Stimulated activated CD4-positive, alpha-beta T cell treated with anti-CD3 and anti-CD28 coated beads, Interleukin-2, amount 100 ng/mL, for 48 hours (primary cell): ENCODE data around the gene RETREG1.
A peak's percentile ranks its signal among the peaks of the same experiment; 100 is the strongest.
"Not testable (repeated sequence)": the region's sequence is repeated elsewhere in the genome, so short reads cannot be mapped to it uniquely, and the experiment has no call there.

Experiments
- DNase-seq, 2 donors: peaks; one replicate each; pipeline ENCODE4 v3.0.0-alpha.2; 2020

The RETREG1 gene

DNA sequence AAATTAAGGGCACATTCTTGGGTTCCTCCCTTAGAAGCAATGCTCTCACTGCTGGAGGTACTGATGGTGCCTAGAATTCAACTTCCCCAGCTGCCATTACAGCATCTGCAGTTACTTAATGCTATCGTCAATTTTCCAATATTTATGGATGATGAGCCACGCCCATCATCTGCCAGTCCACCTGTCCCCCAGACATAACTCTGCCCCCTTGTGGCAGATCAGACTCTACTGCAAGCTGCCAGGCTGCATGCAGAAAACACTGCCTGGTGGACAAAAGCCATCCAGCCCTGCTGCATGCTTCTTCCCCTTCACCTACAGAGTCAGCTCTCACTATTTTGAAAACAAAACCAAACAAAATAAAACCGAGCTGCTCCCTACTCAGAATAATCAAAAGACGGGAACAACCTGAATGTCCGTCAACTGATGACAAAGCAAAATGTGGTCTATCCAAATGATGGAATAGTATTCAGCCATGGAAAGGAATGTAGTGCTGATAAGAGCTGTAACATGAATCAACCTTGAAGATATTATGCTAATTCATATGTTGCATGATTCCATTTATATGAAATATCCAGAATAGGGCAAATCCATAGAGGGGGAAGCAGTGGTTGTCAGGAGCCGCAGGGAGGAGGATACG lies 66.4 kb downstream of the RETREG1 start:
- peak; percentile 40 to 42 for DNase-seq

DNA sequence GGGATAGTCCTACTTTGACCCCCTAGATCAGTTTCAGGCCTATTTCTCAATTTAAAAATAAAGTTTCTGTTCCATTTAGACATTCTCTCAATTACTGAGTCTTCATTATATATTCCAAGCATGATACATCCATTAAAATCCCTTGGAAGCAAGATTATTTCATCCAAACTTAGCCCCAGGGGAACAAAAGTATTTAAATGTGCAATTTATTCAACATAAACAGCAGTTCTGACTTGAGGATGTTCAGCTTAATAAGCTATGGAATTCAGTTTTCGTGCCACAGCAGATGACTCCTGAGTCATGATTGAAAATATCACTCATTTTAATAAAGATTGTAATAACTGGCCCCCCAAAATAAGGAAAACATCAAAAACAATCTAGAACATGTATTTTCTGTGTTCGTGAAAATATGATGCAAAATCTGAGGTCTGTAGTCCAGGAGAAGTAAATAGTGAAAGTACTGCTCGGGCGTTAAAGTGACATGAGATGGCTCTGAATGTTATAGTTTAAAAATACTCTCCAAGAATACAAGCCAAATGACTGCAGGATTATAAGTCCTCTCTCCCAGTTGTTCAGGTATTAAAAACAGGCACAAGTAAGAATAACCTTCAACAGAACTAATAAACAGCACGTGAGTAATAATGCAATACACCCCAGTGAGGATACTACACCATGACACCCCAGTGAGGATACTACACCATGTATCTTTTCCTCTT lies 67.1 kb downstream of the RETREG1 start:
- DNase-seq: no peak

DNA sequence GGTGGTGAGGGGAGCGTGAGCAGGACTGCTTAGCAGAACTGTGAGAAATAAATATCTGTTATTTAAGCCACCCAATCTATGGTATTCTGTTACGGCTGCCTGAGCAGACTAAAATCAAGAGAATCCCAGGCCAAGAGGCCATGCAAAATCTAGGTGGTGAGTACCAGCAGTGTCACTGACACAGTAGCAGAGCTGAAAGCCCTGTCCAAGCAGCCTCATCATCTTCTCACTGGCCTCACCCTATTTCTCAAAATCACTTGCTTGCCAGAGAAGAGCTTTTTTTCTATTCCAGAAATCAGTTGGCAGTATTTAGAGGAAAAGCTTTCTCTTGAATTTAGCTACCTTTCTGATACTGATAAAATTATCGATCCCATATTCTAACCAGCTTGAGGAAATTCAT lies 68.0 kb downstream of the RETREG1 start:
- DNase-seq: no peak

DNA sequence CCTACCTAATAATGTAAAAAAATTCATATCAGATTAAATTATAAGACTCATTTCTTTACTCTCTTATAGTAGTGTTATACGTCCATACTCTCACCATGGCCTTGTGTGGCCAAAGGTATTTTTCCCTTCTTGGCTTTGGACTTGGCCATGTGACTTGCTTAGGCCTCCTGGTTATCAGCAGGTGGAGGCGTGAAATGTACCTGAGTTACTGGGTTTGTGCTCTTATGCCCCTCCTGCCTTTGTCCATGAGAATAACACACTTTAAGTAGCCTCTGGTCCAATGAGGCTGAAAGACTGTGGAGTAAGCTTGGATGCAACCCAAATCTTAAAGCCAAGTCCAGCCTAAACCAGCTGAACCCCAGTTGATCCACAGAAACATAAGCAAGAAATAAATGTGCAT lies 68.7 kb downstream of the RETREG1 start:
- DNase-seq: no peak

DNA sequence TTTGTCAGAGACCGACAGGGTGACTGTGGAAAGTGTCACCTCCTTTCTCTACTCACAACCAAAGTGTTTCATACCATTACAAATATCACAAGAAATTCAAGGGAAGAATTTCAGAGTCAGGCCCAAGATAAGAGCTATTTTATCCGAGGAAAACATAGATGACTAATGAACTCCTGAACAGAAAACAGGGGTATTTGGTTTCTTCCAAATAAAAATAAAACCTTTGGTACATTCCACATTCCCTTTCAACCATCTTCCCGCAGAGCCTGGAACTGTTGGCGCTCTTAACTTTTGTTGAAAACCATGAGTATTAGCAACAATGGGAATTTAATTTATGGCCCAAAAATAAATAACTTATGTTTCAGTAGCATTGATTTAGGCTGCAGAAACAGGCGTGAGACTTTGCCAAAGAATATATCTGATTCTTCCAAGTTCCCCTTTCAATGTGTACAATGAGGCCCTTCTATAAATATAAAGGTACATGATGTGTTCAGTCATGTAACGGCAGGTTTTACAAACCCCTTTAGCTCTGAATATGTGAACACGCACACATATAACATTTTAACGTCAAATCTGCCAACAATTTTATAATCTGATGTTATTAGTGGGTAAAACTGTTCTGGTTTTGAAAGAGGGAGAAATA lies 69.5 kb downstream of the RETREG1 start:
- no peak for DNase-seq

DNA sequence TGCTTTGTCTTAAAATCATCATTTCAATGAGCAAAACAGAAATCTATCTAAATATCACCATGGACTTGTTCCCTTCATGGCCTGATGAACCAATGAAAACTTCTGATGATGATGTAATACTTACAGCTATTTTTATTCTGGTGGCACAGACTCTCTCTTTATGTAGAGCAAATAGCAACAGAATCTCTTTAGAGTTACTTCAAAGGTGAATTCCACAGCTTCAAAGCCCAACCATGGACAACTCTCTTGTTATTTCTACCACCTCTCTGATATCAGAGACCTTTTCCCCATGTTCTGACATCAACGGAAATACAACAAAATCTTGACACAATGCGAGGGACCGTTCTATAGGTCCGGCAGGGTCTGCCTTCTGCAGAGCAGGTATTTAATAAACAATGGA lies 70.1 kb downstream of the RETREG1 start:
- DNase-seq: no peak

DNA sequence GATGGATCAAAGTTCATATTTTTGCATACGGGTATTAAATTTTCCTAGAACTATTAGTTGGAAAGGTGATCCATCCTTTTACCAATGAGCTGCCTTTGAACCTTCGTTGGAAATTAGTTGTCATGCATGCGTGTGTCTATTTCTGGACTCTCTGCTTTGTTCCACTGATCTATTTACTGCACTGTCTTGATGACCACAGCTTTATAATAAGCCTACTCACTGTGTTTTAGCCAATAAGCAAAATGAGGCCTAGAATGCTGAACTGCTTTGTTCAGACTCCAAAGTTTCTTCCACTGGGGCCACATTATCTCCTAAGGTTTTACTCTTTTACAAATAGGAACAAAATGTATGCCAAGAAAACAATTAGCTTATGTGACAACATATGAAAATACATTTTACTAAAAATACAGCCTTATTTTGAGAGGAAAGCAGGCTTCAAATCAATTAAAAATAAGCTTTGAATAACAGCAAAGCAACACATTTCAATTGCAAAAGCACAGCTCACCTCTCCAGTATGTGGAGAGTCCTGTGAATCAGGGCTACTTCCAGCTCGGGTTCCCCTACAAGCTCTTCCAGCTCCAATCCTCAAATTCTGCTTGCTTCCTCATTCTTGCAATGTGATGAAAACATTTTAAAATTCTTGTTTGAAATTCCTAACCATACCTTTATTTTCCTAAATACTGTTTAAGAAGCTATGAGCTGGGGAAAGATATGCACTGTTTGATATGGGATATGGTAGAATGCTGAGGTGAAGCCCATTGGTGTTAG lies 72.0 kb downstream of the RETREG1 start:
- DNase-seq: no peak

DNA sequence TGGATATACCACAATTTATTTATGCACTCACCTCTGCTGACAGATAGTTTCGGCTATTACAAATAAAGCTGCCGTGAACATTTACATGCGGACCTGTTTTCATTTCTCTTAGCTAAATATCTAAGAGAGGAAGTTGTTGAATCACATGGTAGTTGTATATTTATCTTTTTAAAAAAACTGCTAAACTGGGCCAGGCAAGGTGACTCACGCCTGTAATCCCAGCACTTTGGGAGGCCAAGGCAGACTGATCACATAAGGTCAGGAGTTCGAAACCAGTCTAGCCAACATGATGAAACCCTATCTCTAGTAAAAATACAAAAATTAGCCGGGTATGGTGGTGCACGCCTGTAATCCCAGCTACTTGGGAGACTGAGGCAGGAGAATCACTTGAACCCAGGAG lies 73.6 kb downstream of the RETREG1 start:
- not testable (repeated sequence) for DNase-seq

DNA sequence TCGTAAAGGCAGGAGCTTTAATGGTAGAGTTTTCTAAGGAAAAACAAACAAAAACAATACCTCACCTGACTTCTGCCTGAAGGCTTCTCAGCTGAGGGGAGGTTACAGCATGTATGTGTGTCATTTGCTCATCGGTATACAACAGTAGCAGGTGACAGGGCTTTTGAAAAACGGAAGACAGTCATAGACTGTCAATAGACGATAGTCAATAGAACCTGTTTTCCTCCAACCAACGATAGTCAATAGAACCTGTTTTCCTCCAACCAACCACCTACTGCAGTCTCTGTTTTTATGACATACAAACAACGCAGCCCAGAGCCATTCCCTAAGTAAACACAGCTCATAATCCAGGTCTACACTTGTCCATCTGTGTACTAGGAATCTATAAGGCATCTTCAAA lies 74.6 kb downstream of the RETREG1 start:
- no peak for DNase-seq

DNA sequence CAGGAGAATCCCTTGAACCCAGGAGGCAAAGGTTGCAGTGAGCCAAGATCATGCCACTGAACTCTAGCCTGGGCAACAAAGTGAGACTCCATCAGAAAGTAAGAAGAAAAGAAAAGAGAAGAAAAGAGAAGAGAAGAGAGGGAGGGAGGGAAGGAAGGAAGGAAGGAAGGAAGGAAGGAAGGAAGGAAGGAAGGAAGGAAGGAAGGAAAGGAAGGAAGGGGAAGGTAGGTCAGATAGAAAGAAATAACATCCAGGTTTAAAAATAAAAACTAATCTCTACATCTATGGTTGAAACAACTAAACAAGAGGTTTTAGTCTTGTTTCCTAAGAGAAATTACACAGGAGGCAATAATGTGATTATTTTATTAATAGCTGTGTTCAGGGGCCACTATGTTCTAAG lies 75.2 kb downstream of the RETREG1 start:
- not testable (repeated sequence) for DNase-seq

DNA sequence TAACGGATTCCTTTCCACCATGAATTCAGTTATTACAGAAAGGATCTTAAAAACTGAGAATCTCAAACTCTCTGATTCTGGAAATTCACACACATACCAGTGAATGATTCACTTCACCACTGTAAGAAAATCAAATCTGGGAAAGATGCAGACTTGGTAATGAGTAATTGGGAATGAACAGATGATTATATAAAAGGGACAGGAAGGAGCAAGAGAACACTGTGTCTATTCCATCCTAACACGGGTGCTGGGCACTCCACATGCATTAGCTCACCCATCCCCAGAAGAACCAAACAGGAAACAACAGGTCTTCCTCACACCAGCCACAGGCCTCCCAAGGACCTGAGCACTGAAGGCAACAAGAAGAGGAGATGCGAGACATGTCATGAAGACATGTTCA lies 76.4 kb downstream of the RETREG1 start:
- no peak for DNase-seq

DNA sequence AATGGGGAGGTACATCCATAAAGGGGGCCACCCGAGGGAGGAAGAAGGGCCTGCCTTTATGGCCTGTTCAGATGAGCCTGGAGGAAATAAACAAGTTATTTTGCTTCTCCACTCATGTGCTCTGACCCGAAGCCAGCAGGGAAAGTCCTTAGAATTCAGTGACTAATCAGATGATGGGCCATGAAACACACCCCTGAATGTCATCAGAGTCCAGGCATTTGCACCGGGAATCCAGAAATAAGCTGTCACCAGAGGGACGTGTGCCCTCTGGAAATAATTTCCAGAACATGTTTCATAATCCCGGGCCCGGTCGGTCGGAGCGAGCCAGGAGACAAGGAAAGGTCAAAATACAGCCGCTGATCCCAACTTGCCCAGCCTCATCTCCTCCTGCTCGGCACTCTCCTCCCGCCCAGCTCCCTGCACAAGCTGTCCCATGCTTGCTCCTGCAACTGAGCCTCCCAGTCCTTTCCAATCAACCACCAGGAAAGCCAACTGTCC lies 77.6 kb downstream of the RETREG1 start:
- DNase-seq: no peak

DNA sequence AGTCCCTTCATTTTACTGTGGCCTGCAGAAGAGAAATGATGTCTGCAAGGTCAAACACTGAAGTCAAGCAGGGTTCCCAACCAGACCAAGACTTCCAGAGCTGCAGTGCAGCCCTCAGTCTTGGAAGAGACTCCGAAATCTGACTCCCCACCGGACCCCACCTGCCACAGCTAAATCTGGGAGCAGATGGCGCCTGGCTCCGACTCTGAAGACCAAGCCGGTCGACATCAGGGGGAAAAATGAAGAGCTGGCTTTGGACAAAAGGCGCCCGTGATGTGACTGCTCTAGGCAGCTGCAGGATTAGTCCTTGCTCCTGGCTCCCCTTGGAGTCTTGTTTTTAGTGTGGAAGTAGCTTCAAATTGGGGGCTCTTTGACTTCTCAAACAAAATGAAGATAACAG lies 78.8 kb downstream of the RETREG1 start:
- no peak for DNase-seq

DNA sequence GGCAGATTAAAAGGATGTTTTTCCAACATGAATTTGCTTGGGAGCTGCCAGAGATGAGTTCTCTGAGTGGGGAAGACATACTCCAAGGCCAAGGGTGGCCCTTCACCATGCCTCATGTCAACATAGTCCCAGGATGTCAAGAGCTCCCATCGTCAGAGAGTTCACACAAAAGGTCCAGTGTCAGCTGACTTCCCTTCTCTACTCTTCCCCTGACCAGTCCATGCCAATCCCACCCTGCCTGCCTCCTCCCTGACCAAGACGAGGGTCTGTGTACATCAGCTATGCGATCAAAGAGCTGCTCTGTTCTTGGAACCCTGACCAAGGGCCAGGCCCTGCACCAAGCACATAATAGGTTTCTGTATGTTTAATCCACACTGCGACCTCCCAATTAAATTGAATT lies 80.0 kb downstream of the RETREG1 start:
- no peak for DNase-seq

DNA sequence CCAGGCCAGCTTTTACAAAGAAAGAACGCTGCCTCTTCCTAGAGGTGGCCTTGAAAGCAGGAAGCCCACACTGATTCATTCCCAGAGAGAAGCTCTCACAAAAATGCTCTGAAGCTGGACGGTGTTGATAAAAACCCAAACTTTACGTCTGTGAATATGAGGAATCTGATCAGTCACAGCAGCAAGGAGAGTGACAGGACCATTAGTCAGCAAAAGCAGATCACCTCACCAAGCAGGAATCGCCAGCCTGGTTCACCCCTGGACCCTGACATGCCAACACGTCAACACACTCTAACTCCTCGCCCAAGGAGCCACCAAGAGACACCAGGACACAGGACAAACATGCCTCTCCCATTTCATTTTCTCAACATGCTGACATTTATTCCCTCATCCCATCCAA lies 80.6 kb downstream of the RETREG1 start:
- DNase-seq: no peak

DNA sequence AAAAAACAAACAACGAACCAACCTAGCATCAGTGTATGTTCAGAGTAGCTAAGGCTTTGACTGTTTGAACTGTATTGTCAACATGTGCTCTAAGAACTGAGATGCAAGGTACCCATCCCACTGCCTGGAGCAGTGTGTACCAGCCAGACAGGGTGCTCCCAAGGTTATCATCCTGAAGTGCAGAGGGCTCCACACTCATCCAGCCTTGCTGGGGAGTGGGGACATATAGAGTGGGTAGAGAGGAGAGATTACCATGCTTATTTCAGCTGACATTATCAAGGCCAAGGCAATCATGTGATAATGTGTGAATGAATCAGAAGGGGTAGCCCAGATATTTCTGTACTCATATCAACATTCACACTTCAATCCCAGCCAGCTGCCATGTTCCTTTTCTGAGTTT lies 82.5 kb downstream of the RETREG1 start:
- DNase-seq: no peak

DNA sequence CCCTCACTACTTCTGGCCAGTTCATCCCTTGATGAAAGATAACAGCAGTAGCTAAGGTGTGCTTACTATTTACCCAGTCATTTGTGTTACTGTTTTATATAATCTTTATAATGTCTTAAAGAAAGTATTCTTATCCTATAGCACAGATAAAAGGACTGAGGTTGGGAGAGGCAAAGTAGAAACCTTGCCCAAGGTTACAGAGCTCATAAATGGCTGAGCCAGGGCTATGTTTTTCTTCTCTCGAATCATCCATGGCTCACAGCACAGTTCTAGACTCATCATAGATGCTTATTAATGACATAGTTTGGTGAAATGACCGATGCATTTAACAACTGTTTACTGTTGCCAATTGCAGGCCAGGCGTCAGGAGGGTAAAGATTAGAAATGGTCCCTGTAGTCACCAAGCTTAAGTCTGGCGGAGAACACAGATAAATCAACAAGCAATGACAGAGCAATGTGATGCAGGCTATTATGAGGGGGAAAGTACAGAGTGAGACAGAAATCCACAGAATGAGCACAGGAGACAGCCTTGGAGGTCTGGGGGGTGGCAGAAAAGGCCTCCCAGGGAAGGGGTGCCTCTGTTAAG lies 85.6 kb downstream of the RETREG1 start:
- DNase-seq: no peak

DNA sequence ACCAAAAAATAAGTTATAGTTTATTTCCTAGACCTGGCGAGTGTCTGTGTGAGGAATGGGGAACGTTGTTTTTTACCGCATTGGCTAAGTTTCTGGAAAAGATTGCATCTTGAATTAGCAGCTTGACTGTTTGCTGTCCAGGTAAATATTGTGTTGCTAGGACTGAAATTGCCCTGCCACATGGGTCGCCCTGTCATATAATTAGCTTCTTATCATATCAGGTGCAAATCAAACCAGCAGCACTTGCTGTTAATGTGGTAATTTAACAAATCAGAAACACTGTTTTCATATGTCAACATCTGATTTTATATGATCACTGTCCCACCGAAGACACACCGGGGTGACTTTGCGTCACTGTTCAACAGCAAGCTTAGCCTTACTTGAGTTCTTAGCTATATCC lies 87.5 kb downstream of the RETREG1 start:
- no peak for DNase-seq

DNA sequence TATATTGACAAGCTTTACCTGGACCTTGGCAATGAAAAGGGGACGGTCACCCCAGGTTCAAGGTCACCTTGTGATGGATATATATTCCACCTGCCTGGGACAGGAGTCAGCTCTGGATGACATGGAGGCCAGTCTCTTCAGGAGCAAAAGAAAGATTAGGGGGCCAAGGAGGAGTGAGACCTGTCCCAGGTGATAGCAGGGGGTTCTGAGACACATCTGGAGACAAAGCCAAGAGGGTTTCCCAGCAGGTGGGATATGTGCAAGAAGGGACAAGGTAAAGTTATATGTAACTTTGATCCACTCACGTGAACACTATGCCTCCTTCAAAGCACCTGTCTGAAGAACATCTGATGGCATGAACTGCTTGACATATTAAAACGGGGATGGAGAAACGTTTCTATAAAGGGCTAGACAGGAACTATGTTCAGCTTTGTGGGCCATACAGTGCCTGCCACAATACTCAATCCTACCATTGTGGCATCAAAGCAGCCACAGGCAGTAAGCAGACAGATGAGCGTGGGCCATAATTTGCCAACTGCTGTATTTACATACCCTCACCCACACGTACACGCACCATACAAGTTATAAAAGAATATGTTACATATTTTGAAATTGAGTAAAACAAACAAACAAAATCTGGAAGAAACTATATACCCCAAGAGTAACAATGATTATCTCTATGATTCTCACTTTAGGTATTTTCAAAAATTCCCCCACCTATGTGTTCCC lies 88.3 kb downstream of the RETREG1 start:
- no peak for DNase-seq

DNA sequence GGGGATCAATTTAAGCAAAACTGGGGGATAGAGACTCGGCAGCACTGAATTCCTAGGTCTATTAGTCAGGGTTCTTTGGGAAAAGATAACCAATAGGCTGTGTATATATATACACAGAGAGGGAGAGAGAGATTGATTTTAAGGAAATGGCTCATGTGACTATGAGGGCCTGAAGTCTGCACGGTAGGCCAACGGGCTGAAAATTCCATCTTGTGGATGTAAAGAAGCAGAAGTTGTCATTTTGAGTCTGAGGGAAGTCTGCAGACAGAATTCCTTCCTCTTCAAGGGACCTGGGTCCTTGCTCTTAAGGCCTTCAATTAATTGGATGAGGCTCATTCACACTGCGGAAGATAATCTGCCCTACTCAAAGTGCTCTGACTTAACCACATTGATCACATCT lies 91.1 kb downstream of the RETREG1 start:
- no peak for DNase-seq

DNA sequence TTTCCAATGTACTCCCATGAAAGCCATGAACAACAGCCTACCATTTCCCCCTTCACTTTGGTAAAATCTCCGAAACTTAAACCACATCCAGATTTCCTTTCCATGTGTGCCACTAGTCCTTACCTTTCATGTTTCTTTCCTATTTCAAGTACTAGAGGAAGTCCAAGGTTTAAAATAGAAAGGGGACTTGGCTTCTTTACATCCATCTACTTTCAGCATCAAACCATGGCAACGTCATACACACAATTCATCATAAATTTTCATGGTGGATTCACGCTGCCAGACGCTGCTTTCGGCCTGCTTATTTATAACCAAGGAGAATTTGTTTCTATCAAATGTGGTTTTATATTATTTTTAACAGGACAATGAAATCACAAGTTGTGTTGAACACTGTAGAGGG lies 92.5 kb downstream of the RETREG1 start:
- no peak for DNase-seq
